ENCODE data around the gene TMEM44.
"Not testable (repeated sequence)": the region's sequence is repeated elsewhere in the genome, so short reads cannot be mapped to it uniquely, and the experiment has no call there.

The TMEM44 gene

GRCh38 chr3:194638991-194639605 is 5.9 kb upstream of the TMEM44 start:
- DNase-seq = no peak

GRCh38 chr3:194637541-194638400 is 4.6 kb upstream of the TMEM44 start:
- no peak for DNase-seq

- DNase-seq = no peak
Measured at GRCh38 chr3:194637066-194637465, 3.8 kb upstream of the TMEM44 start.

GRCh38 chr3:194632809-194633348 is 340 bp downstream of the TMEM44 start:
- peak; percentile 53 for DNase-seq

- DNase-seq = no peak
Measured at GRCh38 chr3:194632226-194632808, 902 bp downstream of the TMEM44 start.

GRCh38 chr3:194631696-194632095 is 1.5 kb downstream of the TMEM44 start:
- DNase-seq = no peak

GRCh38 chr3:194630681-194631080 is 2.5 kb downstream of the TMEM44 start:
- DNase-seq = not testable (repeated sequence)

GRCh38 chr3:194624956-194625355 is 8.3 kb downstream of the TMEM44 start:
- DNase-seq = no peak

- DNase-seq = no peak
Measured at GRCh38 chr3:194623449-194624290, 9.5 kb downstream of the TMEM44 start.

GRCh38 chr3:194622621-194623340 is 10.4 kb downstream of the TMEM44 start:
- DNase-seq = no peak

- no peak for DNase-seq
Measured at GRCh38 chr3:194621947-194622346, 11.3 kb downstream of the TMEM44 start.

GRCh38 chr3:194620196-194620595 is 13.0 kb downstream of the TMEM44 start:
- DNase-seq = no peak

- DNase-seq = no peak
Measured at GRCh38 chr3:194619741-194620140, 13.5 kb downstream of the TMEM44 start.

- no peak for DNase-seq
Measured at GRCh38 chr3:194618858-194619608, 14.2 kb downstream of the TMEM44 start.

GRCh38 chr3:194617827-194618226 is 15.4 kb downstream of the TMEM44 start:
- DNase-seq = no peak

- no peak for DNase-seq
Measured at GRCh38 chr3:194617143-194617671, 16.0 kb downstream of the TMEM44 start.

GRCh38 chr3:194615226-194615625 is 18.0 kb downstream of the TMEM44 start:
- no peak for DNase-seq

GRCh38 chr3:194612221-194612620 is 21.0 kb downstream of the TMEM44 start:
- no peak for DNase-seq

- DNase-seq = no peak
Measured at GRCh38 chr3:194610689-194611088, 22.5 kb downstream of the TMEM44 start.

GRCh38 chr3:194609601-194610000 is 23.6 kb downstream of the TMEM44 start:
- no peak for DNase-seq

GRCh38 chr3:194608981-194609380 is 24.2 kb downstream of the TMEM44 start:
- no peak for DNase-seq
